NCI-H2081 (cell line): ENCODE data around the gene ARHGAP8.
"Not testable (repeated sequence)": the region's sequence is repeated elsewhere in the genome, so short reads cannot be mapped to it uniquely, and the experiment has no call there.

Source experiments
- DNase-seq, 2 experiments: peaks; one replicate each; lab custom pipeline; 2025; lab: John Stamatoyannopoulos, UW

ARHGAP8 gene

DNA sequence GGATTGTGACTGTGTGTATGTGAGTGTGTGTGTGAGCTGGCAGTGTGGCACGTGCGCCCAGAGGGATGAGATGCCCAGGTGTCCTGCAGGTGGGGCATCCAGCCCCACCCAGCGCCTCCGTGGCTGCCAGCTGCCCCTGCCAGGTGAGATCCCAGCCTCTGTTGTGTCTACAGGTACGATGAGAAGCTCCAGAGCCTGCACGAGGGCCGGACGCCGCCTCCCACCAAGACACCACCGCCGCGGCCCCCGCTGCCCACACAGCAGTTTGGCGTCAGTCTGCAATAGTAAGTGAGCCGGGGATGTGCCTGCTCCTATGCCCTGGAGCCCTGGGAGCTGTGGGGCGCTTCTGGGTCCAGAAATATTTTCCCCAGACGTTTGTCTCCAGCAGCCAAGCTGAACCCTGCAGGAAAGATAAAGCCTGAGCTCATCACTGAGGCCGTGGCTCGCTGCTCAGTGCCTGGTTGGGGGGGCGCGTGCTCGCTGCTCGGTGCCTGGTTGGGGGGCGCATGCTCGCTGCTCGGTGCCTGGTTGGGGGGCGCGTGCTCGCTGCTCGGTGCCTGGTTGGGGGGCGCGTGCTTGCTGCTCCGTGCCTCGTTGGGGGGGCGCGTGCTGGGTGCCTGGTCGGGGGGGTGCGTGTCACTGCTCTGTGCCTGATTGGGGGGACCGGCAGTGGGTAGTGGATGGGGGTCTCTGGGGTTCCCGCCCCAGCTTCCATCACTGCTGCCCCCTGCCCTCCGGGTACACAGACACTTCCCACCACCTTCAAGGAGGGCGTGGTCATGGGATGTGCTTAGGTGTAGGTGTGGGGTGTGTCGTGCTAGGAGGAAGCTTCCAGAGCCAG, 73.2 kb downstream of the ARHGAP8 start:
- no peak for DNase-seq

DNA sequence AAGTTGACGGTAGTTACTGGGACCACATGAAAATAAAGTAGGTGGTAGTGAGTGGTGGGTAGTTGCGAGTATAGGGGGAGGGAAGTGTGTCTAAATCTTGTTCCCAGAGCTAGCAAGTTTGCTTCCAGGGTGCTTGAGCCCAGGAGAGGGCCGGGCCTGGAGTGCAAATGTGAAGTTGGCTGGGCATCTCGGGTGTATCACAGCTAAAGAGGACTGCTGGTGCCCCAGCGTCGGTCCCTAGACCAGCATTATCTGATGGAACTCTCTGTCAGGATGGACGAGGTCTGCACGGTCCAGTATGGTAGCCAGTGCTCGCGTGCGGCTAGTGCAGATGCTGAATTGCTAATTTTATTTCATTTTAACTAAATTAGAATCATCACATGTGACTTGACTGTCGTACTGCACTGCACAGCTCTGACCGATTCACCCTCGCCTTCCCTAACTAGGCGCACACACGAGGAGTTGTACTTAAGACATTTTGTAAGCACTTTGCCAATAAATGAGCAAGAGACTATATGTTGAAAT, 75.4 kb downstream of the ARHGAP8 start:
- no peak for DNase-seq

DNA sequence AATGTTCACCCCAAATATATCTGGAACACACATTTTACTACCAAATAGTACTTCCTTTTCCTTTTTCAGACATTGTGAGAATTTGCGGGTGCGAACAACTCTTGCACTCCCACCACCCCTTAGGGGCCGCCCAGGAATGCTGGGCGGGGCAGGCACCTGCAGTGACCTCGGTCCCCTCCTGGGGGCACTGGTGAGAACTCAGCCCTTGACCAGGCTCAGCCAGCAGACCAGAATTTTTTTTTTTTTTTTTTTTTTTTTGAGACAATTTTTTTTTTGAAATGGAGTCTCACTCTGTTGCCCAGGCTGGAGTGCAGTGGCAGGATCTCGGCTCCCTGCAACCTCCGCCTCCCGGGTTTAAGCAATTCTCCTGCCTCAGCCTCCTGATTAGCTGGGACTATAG, 75.8 kb downstream of the ARHGAP8 start:
- DNase-seq, result no peak

DNA sequence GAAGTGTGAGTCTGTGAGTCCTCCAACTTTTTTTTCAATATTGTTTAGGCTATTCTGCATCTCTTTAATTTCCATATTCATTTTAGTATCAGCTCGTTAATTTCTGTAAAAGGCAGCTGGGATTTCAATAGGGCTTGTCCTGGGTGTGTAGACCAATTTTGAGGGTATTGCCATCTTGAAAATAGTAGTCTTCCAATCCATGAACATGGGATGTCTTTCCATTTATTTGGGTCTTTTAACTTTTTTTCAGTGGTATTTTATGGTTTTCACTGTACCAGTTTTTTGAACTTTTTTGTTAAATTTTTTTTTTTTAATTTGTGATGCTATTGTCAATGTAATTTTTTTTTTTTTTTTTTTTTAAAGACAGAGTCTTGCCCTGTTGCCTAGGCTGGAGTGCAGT, 79.5 kb downstream of the ARHGAP8 start:
- DNase-seq, result no peak

DNA sequence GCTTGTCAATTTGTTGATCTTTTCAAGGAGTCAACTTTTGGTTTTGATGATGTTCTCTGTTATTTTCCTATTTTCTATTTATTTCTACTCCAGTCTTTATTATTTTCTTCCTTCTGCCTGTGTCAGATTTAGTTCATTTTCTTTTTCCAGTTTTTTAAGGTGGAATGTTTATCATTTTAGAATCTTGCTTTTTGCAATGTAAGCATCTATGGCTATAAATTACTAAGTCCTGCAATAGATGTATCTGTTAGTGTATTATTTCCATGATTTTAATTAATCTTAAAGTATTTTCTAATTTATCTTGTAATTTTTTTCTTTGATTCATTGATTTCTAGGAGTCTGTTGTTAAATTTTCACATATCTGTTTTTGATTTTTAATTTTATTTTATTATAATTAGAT, 81.7 kb downstream of the ARHGAP8 start:
- no peak for DNase-seq

DNA sequence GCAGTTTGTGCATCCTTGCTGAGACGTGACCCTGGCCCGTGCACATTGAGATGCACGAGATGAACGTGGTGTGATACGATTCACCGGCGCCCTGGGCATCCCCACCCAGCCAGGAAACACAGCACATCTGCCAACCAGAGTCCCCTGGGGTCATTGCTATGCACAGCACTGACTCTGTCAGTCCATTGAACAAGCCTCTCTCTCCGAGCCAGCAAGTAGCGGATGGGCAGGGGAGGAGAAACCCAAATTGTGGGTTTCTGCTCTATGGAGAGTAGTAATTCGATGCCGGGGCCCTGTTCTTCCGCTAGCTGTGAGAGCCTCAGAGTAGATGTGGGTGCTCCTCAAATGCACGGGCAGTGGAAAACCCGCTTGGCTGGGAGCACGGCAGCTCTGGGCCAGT, 85.1 kb downstream of the ARHGAP8 start:
- no peak for DNase-seq

DNA sequence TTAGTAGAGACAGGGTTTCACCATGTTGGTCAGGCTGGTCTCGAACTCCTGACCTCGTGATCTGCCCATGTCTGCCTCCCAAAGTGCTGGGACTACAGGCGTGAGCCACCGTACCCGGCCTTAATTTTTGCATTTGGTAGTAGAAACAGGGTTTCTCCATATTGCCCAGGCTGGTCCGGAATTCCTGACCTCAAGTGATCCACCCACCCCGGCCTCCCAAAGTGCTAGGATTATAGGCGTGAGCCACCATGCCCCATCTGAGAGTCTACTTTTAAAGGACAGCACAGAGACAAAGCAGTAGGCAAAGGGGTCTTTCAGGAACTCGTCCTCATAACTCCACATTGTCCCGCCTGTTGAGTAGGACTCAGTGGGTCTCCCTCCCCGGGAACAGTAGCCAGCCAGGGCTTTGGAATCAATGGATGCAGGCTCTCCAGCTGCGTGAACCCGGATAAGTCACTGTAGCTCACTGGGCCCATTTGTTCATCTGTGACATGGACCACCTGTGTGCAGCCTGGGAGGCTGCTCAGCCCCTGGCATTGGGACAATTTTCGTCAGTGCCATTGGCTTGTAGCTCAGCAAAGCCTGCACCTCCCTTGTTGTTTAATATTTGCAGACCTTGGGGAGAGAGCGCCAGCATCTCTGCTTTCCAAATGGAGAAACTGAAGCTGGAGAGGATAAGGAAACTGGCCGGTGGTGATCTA, 86.1 kb downstream of the ARHGAP8 start:
- DNase-seq, result no peak

DNA sequence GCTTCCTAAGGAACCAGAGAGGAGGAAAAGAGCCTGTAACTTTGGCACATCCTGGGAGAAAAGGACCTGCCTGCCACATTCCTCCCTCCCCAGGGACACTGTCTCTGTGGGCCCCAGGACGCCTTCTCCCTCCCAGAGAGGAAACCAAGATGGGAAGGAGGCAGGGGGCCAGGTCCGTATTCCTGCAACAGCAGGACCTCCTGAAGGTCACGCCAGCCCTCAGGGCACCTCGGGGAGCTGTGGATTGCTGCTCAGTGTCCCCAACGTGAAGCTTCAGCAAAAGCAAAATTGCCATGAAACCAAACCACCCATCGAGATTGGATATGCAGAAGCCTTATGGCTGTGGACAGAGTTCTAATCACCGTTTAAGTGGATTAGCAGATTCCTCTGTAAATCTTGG, 86.7 kb downstream of the ARHGAP8 start:
- no peak for DNase-seq

DNA sequence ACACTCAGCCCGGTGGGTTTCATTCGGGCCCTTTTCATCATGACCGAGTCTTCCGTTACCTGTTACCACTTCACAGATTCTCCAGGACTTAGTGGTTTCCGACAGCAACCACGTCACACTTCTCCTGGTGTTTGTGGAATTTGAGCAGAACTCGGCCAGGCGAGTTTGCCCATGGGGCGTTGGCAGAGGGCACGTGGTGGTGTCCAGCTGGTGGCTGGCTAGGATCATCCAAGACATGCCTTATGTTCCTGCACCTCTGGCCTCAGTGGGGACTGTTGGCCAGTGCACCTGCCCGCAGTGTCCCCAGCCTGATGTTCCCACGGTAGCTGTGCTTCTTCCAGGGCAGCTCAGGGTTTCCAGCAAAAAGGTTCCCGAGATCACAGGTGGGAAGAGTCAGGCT, 87.3 kb downstream of the ARHGAP8 start:
- DNase-seq, result no peak

DNA sequence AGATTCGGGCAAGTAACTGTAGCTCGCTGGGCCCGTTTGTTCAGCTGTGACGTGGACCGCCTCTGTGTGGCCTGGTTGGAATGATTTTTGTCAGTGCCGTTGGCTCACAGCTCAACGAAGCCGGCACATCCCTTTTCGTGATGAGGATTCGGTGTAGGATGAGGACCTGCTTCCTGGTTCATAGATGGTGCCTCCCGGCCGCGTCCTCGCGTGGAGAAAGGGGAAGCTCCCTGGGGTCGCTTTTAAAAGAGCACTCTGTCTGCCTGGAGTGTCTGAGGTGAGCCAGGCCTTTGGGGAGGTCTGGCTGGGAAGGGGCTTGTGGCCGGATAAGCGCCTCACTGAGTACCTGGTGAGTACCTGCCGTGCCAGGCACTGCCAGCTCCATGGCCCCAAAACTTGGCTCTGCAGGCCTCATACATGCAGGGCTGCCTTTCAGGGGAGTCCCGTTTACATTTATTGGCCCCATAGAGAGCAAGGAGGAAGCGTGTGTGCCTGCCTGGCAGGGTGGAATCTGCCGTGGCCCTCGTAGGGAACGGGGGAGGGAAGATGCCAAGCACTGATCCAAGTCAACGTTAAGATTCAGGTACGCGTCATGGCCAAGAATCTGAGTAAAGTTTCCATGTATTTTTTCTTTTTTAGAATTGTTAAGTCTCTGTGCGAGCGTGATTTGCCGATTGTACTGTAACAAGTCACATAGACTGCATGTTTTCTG, 88.4 kb downstream of the ARHGAP8 start:
- DNase-seq, result no peak

DNA sequence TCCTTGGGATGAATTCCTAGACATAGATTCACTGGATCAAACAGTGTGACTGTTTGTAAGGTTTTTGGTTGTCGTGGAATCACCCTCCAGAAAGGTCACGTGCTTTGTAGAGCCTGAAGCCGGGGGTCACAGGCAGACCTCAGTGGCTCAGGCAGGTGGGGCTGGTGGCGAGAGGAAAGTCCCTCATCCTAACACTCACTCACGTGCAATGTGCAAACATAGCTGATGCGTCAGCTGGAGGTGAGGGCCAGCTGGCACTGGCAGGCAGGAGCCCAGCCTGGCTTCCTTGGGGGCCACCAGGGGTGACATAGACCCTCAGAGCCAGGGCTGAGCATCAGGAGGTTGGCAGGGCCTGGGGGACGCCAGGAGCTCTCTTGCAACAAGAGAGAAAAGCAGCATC, 90.0 kb downstream of the ARHGAP8 start:
- no peak for DNase-seq

DNA sequence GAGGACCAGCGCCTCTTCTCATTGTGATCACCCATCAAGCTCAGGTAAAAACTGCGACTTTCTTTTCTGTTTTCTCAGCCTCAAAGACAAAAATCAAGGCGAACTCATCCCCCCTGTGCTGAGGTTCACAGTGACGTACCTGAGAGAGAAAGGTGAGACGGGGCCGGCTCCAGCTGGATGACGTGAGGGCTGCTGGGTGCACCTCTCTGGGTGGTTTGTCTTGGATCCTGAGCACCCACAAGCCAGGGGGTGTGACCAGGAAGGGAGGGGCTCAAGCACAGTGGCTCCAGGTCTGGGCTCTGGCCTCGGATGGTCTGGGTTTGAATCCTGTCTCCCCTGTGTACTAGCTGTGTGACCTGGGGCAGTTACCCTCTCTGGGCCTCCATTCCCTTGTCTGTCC, 92.8 kb downstream of the ARHGAP8 start:
- no peak for DNase-seq

DNA sequence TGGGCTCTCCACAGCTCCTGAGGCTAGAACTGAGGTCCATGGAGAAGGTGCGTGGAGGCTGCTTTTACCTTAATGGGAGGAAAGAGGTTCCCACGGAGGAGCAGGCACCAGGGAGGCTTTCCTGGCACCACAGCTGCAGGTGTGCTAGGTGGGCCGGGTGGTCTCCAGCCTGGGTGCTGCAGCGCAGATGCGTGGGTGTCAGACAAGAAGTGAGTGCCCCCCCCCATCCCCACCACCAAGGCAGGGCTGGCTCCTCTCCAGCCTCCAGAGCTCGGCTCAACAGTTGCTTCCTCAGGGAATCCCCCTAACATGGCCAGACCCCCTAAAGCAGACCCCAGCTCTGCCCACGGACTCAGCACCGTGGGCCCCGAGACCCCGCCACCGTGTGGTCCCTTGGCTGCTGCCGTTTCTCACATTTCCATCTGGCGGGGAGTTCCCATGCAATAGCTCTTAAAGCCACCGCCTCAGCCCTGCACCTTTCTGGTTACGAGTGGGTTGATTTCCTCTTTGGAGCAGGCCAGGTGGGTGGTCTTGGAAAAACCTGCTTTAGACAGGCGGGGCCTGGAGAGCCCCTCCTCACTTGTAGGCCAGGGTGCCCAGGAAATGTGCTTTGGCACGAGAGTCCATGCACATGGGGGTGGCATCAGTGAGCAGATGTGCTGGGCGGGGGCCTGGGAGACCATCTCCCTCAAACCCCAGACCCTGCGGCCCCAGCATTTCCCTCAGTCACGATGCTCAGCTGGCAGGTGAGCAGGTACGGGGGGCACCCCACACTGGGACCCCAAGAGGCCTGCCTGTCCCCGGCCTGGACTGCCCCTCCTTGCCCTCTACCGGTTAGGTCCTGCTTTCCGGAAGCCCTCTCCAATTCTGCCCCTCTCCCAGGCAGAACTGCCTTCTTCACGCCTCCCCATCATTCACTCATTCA, 93.7 kb downstream of the ARHGAP8 start:
- DNase-seq, result no peak

DNA sequence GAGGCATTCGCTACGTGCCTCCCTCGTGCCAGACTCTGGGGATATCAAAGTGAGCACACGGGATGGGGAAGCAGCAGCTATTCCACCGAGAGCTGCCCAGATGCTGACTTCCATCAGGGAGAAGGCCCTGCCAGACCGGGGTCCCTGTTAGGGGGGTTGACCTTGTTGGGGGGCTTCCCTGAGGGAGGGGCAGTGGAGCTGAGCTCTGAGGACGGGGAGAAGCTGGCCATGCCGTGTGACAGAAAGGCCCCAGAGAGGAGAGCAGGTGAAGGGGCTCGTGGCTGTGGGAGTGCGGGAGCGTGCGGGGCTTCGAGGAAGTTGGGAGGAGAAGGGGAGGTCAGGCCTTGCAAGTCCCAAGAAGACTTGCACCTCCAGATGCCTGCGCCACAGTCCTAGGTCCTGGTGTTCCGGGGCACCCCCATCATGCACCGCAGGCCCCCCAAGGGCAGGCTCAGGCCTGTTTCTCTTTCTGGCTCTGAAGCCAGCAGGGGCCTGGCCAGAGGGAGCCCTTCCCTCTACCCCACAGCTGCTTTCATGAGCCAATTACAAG, 94.4 kb downstream of the ARHGAP8 start:
- DNase-seq, result no peak

DNA sequence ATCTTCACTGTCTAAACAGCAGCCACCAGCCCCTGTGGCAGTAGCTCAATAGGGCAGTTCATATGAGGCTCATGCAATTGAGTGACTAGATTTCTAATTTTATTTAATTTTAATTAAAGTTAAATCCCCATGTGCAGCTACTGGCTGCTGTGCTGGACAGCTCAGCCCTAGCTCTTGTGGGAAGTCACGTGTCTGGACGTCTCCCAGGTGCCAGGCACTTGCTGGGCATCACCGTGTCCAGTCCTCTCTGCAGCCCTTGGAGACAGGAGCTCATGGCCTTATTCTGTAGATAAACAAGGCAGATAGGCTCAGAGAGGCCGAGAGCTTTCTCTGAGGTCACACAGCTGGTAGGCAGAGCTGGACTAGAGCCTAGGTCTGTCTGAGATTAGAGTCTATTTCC, 95.0 kb downstream of the ARHGAP8 start:
- no peak for DNase-seq

DNA sequence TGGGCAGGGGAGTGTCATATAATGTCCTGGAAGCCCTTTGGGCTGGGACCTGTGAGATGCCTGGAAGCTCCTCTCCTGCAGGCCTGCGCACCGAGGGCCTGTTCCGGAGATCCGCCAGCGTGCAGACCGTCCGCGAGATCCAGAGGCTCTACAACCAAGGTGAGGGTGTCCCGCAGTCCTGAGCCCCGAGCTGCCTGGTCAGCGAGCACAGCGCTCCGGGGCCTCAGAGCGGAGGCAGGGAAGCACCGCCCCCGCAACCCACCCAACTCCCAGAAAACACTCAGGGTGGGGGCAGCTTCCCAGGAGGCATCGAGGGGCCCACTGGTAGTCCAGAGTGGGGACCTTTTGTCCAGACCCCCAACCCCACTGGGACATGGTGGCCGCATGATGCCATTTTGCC, 95.5 kb downstream of the ARHGAP8 start:
- DNase-seq, result no peak

DNA sequence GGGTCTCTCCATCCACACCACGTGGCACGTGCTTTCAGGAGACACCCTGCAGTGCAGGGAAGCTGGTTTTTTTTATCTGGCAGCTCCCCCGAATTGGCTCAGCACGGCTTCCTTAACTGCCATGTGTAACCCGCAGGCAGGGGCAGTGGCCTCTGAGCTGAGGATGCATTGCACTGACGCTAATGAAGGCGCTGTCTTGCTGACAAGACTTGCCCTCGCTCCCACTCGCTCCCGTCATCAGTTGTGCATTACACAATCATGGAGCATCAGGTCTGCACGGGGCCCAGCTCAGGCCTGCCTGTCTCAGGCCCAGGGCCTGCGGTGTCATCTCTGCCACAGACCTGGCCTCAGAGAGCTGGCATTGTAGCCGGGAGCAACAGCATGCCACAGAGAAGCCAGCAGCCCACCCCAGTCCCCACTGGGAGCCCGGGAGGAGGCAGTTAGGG, 95.9 kb downstream of the ARHGAP8 start:
- DNase-seq, result no peak

DNA sequence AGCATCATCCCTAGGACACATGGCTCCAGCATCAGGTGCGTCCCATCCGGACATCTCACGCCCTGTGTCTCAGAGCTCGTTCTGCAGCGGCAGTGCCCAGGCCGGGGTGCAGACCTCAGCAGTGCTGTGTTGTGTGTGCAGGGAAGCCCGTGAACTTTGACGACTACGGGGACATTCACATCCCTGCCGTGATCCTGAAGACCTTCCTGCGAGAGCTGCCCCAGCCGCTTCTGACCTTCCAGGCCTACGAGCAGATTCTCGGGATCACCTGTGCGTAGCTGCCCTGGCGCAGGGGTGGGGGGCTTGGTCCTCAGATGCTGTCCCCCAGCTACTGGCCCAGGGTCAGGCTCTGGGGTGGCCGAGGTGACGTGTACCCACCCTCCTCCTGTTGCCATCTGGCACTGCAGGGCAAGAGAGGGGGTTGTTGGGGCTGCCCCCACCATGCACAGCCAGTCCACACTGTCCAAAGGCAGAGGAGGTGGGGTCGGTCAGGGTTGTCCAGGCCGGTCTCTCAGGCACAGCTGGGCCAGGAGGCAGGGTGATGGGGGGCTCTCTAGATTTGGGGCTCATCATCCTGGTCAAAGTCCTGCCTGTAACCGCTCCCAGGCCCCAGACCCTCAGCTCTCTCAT, 96.5 kb downstream of the ARHGAP8 start:
- no peak for DNase-seq

DNA sequence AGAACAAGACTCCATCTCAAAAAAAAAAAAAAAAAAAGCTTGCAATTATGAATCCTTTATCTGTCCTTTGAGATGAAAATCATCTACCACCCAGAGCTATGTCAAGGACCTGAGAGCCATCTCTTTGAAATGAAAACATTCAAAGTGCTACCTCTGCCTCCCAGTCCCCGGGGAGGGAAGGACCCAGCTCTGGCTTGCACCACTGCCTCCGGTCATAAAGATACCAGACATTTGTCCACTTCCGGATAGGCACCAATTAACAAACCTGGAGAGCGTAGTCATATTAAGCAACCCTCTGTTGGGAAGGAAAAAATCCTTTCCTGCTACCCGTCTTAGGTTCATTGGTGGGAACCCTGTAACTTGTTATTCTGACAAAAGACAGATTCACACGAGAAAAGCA, 98.6 kb downstream of the ARHGAP8 start:
- no peak for DNase-seq

DNA sequence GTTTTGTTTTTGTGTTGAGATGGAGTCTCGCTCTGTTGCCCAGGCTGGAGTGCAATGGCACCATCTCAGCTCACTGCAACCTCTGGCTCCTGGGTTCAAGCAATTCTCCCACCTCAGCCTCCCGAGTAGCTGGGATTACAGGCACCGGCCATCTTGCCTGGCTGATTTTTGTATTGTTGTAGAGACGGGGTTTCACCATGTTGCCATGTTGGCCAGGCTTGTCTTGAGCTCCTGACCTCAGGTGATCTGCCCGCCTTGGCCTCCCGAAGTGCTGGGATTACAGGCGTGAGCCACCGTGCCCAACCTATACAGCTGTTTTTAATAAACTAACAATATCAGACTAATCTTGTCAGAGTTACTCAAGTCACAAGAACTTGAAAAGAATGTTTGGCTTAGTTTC, 102.3 kb downstream of the ARHGAP8 start:
- not testable (repeated sequence) for DNase-seq

DNA sequence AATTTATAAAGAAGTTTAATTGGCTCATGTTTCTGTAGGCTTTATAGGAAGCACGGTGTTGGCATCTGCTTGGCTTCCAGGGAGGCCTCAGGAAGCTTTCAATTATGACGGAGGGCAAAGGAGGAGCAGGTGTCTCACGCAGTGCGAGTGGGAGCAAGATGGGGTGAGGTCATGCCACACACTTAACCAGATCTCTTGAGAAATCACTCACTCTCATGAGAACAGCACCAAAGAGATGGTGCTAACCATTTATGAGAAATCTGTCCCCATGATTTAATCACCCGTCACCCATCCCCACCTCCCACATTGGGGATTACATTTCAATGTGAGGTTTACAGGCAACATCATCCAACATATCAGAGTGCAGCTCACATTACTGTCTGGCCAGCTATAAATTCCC, 103.5 kb downstream of the ARHGAP8 start:
- no peak for DNase-seq
